Femur (tissue), 1 donor: ENCODE measurements around the gene GCC1.

ENCODE experiments used
- DNase-seq: peaks from one replicate; pipeline ENCODE4 v3.0.0-alpha.2; 2017

GCC1 gene, protein sequence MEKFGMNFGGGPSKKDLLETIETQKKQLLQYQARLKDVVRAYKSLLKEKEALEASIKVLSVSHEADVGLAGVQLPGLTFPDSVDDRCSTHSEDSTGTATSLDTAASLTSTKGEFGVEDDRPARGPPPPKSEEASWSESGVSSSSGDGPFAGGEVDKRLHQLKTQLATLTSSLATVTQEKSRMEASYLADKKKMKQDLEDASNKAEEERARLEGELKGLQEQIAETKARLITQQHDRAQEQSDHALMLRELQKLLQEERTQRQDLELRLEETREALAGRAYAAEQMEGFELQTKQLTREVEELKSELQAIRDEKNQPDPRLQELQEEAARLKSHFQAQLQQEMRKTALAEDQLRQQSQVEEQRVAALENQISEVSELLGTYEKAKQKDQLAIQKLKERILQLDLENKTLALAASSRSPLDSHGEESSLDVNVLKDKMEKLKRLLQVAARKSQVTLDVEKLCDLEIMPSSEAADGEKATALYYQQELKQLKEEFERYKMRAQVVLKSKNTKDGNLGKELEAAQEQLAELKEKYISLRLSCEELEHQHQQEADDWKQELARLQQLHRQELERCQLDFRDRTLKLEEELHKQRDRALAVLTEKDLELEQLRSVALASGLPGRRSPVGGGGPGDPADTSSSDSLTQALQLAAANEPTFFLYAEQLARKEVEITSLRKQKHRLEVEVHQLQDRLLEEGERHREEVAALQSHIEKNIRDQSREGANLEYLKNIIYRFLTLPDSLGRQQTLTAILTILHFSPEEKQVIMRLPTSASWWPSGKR

DNA sequence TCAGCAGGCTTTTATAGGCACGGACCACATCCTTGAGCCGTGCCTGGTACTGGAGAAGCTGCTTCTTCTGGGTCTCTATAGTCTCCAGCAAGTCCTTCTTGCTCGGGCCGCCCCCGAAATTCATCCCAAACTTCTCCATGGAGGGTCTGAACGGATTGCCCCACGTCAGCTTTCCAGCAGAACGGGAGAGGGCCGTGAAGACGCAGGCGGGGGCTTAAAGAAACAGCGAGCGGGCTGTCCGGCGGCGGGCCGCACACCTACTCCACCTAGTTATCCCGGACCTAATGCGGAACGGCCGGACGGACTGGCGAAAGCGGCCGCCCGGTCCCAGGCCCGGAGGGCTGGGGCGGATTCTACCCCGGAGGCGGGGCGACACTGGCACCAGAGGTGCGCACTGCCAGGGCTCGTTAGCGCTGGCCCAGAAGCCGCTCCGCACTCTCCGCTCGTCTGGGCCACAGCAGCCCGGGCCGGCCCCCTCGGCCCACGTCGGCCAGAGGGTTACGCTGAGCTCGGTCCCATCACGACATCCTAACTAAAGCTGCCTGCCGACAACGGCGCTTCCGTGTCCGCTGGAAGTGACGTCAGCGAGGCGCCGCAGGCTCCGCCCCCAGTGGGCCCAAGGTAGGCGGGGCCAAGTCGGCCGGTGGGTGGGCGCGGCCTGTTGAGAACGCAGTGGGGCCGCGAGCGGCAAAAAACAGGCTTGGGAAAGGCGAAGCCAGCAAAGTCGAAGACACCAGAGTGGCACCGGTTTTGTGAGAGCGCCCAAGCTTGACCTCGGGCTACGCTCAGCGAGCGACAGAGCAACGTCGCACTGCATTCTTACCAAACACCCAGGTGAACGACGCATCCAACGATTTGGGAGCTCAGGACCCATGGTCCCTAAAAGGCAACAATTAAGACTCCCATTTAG is at the start of gene GCC1:
Gene GCC1 (minus strand): TSS at position 553 of the 910 bp plus-strand sequence. CDS start 414 bp downstream, at position 139.
- peak; percentile 96 for DNase-seq

DNA sequence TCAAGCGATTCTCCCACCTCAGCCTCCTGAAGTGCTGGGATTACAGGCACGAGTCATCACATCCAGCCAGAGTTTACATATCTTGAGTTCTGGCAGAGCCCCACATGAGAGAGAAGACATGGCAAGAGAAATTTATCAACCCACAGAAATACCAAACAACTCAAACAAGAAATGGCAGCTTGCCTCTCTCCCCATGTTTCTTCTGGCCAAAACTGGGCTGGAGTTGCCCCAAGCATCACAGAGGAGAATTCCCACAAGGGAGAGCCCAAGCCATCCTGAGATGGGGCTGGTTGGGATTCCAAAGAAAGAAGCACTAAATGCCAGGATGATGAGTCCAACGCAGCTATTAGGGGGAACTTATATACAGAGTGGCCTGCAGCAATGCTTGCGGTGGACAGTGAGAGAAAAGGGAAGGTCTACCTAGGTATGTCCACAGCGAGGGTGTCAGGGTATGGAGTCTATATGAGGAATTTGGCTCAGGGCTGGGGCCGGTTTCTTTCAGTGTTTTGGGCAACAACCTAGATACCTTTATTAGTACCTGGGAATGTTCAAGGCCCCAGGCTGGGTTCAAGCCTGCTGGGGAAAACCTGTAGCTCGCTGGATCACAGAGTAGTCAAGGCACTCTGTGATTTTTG is 47.0 kb upstream of the GCC1 start:
- DNase-seq, result no peak

DNA sequence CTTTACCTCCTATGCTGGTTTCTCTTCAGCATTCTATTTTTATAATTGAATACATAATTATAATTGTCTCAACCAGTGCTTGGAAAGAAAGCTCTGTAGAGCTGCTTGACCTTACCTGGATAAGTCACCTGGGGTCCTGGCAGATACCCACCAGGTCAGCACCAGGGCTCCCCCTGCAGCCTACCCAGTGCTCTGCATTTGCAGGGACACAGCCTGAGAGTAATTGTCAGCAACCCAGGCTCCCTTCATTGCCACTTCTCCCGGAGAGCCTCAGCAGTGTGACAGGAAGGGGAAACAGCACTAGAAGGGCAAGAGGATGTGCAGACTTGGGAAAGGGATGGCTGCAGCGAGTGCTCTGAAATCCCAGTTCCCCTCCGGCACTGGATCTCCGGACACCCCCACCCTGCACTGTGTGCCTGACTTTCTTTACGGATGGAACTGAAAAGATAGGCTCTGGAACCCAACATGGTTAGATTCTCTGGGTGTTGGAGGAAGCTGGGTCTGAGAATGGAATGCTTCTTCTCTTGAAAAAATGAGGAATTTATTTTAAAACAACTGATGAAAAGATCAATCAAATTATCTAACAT is 44.0 kb upstream of the GCC1 start:
- no peak for DNase-seq

DNA sequence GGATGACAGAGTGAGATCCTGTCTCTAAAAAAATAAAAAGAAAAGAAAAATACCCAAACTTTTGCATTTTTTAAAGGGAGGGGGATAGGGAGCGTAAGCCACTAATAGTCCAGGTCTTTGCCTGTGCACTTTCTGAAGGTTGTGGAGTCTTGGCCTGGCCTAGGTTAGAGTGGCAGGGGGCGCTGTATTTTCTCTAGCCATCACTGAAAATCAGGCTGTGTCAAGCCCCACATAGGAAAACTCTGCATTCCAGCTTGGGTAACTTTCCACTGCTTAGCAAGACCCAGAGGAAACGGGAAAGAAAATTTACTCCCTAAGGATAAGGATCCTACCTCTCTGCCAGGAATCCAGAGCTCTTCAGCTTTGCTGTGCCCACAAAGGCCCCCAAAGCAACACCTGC is 43.0 kb upstream of the GCC1 start:
- no peak for DNase-seq

DNA sequence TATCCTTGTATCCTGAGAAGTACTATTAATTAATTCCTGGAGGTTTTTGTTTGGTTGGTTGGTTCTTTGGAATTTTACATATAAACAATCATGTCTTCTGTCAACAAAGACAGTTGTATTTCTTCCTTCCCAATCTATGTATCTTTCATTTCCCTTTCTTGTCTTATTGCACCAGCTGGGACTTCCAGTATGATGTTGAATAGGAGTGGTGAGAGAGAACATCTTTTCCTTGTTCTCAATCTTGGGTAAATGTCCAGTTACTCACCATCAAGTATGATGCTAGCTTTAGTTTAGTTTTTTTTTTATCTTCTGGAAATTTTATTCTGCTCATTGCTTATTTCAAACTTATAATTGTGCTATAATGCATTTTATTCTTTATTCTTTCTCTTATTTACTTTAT is 39.9 kb upstream of the GCC1 start:
- no peak for DNase-seq

DNA sequence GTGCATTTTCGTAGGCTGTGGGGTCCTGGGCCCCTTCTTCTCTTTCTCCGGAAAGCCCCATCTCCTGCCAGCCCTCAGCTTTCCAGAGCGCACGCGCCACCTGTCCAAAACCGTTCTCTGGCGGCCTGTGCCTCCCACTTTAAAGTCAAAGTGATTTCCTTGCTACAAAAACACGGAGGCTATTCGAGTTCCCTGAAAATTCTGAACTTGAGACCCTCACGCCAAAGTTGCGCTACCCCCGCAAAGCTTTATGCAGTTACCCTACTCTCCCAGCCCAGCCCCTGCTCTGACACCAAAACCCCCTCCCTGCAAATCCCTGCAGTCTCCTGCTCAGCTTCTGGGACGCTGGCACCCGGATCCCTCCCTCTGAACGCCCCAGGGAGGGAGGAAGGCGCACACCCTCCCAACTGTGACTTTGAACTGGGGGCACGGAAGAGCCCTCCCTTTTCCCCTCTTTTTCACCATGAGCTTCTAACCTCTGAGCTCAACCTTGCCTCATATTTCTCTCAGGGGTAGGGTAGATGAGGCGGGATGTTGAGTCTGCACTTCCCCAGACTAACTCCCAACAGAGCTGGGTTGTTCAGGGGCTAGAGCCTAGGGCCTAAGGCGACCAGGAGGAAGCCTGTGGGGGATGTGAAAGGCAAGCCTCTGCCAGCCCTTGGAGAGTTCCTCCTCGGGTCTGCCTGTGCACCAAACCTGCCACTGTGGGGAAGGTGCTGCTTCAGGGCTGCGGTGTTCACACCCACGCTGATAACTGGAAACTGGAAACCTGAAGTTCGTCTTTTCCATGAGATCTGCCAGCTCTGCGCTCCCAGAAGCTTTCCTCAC is 35.2 kb upstream of the GCC1 start:
- DNase-seq, result no peak

DNA sequence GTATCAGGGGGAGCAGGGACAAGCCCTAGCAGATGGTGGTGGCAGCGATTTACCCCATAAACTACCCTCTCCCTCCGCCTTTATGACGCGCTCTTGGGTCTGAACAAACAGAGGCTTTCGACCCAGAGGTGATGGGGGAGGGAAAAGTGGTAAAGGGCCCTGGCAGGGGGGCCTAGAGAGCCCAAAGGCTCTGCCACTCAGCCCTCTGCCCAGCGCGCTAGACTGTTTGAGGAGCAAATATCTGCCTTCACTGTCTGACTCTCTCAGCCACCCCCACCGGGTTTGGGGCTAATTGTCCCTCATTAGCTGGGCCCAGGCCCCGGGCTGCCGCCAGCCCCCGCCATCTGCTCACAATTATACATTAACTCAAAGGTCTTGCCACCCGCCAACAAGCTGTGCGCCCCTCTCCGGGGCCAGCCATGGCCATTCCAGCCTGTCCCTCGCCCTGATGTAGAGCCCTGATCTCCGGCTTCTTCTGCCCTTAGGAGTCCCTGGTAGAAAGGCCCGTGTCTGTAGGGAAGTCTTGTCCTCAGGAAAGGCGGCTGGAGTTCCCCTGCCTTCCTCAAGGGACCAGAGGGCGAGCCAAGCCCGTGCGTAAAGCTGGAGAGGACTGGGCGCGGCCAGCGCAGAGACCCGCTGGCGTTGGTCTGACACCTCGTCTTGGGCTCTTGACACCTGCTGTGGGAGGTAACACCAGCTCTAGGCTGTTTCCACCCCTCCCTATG is 34.4 kb upstream of the GCC1 start:
- no peak for DNase-seq

DNA sequence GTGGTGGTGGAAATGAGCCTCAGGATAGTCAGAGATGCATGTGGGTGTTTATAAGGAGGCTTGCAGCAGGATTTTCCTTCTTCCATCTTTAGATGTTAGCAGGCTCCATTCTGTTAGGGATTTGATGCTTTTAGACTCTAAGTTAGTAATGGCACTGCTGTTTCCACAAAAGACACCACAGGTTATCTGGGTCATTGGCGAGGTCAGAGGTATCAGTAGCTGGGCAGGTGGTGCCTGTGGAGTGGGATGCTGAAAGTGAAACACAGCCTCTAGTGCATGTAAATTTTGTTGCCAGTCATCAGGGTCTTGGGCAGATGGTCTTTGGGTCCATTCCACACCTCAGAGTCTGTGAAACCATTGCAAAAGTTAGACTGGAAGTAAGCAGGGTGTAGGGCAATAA is 33.4 kb upstream of the GCC1 start:
- no peak for DNase-seq

DNA sequence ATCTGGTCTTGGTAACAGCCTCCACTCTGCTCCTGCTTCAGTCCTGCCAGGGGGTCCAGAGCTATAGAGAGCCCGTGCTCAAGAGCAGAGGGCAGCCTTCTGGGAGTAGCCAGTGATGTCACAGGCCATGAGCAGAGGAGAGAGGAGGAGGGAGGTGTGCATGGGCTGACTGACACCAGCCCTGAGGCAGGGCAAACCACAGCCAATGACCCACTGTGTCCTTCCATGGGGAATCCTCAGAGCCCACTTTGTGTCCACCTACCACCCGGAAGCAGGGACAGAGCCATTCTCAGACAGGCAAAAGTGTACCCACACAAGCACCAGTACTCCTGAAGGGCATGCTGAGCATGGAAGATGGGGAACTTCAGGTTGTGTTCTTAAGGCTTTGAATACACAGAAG is 32.6 kb upstream of the GCC1 start, which contains the start of gene PAX4:
Gene PAX4 (minus strand): TSS at position 101 of the 400 bp plus-strand sequence. CDS start 2,214 bp downstream, outside the sequence.
- DNase-seq, result no peak

DNA sequence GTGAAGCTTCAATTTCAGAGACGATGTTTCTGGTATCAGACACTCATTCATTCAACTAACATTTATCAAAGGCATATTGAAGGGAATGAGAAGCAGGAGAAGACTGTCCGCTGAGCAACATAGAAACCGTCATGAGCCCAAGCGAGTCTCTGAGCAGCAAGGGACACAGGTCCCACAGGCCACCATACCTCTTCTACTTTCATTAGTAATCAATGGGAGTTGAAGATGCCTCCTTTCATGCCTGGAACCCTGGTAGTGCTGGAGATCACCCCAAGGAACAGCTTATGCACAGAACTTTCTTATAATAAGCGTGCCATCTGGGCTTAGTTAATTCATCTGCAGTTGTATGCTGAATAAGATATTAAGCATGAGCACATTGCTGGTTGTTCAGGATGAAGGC is 31.3 kb upstream of the GCC1 start:
- DNase-seq, result no peak

DNA sequence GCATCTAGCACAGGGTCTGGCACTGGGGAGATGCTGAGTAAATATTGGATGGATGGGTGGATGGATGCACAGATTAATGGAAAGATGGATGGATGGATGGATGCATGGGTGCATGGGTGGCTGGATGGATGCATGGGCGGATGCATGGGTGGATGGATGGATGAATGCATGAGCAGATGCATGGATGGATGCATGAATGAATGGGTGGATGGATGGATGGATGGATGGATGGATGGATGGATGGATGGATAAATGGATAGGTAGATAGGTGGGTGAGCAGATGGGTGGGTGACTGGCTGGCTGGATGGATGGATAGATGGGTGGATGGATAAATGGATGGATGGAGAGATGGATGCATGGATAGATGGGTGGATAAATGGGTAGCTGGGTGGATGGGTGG is 26.9 kb upstream of the GCC1 start:
- no peak for DNase-seq

DNA sequence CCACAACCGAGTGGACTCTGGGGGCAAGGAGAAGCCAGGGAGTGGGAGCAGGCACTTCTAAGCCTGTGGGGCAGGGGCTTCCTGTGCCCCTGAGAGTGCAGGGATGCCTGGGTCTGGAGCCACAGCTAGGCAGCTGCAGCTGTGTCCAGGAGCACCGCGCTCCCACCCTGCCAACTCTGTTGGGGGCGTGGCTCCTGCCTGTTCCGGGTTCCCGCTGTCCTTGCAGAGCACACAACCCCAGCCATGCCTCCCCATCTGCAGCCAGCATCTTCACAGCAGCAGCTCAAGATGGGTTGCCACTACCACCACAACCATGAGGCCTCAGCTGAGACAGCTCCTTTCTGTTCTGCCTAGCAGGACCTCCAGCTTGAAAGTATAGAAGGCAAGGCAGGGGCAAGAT is 23.9 kb upstream of the GCC1 start:
- no peak for DNase-seq

DNA sequence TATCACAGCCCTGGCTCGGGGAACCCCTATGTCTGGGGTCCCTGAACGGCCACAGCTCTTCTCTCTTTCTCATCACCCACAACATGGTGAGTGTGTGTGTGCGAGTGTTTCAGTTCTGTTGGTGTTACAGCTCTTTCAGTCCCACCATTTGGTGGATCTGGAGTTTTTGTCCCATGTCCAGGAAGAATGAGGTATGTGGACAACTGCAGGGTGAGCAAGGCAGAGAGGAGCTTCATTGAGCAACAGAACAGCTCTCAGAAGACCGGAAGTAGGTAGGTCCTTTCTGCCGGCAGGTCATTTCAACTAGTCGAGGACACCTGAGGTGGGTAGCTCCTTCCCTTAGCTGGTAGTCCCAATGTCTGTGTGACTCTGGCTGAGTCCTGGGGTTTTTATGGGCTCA is 23.1 kb upstream of the GCC1 start:
- no peak for DNase-seq

DNA sequence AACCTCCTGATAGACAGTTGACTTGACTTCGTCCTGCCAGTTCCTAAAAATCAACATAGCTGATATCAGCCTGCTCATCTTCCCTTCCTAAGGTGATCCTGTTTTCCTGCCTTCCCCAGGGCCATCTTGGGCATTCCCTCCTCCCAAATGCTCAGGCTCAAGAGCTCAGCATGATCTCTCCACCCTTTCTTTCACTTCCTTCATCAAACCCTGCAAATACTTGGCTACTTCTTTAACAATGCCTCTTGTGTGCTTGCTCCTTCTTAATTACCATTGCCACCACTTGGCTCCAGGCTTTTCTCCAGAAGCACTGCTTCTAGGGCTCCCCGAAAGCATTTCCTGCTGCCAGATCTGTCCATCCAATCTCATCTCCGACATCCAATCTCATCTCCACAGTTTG is 15.5 kb upstream of the GCC1 start:
- DNase-seq, result no peak

DNA sequence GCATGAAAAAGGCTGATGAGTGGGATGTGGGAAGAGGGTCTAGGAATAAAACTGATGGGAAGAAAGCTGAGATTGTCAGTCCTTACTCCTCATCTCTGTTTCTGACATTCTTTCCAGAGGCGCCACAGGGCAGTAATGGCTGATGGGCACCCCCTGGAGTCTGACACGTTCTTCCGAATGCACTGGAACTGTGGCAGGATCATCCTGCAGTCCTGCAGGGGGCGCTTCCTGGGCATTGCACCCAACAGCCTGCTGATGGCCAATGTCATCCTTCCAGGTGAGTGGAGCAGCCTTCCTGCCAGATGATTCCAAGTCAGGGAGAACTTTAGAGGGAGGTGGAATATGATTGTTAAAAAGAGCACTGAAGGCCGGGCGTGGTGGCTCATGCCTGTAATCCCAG is 12.9 kb upstream of the GCC1 start:
- no peak for DNase-seq

DNA sequence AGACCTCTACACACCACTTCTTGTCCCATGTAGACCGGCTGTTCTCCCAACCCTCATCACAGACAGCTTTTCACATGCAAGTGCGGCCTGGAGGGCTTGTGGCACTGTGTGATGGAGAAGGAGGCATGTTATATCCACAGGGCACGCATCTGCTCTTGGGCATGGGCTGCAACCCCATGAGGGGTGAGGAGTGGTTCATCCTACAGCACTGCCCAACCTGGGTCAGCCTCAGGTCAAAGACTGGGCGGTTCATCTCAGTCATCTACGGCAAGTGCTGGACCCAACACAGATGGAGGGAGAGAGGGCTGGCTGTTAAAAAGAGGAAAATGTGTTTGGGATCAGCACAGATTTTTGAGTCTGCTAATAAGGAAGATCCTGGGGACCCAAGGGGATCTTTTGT is 10.3 kb upstream of the GCC1 start:
- DNase-seq, result no peak

DNA sequence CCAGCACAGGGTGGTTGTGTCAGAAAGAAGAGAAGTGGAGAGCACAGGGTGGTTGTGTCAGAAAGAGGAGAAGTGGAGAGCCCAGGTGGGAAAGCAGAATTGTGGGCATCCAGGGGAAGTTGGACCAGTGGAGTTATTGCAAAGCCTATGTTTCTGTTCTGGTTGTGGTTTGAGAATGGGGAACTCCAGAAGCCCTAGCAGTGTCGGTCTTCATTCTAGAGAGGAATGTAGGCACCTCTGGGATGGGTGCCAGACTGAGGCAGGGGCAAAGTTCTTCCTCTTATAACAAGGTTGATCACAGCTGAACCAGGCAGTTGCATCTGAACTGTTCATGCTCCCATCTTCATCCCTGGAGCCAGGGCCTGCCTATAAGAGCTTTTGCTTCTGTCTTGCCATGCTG is 9.1 kb upstream of the GCC1 start:
- DNase-seq, result no peak

DNA sequence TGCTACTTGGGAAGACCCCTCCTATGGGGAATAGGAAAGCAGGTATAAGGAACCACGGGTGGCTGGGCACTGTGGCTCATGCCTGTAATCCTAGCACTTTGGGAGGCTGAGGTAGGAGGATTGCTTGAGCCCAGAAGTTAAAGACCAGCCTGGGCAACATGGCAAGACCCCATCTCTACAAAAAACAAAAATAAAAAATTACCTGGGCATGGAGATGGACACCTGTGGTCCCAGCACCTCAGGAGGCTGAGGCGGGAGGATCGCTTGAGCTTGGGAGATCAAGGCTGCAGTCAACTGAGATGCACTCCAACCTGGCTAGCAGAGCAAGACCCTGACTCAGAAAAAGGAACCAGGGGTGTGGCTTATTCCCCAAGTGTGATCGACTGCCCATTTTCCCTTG is 7.2 kb upstream of the GCC1 start:
- DNase-seq, result no peak

DNA sequence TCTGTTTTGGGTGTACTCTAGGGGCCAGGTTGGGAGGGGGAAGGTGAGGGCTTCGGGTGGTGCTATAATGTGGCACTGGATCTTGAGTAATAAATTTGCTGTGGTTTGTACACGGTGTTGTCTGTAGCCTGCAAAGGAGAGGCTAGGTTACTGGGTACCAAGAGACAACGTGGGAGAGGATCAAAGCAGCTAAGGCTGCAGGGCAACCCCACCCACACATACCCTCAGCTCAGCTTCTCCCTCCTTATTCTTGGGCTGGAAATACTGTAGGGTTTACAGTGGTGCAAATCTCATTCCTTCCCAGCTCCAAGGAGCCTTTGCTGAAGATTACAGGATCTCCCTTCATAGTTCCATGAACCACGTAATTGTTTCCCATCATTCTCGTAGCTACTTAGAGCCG is 6.2 kb upstream of the GCC1 start:
- no peak for DNase-seq

DNA sequence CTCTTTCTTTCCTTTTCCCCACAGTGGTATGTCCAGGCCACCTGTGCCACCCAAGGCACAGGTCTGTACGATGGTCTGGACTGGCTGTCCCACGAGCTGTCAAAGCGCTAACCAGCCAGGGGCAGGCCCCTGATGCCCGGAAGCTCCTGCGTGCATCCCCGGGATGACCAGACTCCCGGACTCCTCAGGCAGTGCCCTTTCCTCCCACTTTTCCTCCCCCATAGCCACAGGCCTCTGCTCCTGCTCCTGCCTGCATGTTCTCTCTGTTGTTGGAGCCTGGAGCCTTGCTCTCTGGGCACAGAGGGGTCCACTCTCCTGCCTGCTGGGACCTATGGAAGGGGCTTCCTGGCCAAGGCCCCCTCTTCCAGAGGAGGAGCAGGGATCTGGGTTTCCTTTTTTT is 5.8 kb upstream of the GCC1 start:
- no peak for DNase-seq

DNA sequence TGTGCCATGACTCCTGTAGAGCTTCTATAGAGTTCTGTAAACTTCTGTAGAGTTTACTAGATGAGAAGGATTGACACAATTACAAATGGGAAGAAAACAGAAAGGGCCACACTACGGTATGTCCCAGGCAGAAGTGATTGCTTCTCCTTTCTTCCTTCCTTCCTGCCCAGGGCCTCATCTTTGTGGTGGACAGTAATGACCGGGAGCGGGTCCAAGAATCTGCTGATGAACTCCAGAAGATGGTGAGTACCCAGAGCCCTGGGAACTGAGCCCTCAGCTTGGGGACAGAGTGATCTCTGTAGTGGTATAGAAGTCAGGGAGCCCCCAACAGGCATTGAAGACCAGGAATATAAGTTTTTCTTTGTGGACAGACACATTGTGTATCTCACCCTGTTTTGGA is 4.5 kb upstream of the GCC1 start:
- DNase-seq, result no peak
